Skeletal muscle satellite cell (primary cell): Measurements from ENCODE around the gene RIC8B.

Experiments
- H3K27me3 ChIP-seq: 2 replicates; pipeline ENCODE4 v1.7.0; 2013; ENCODE audit warnings: low read length; ENCODE audit not compliant: control insufficient read depth, insufficient read depth
- H3K36me3 ChIP-seq: 2 replicates; pipeline ENCODE4 v1.7.0; 2013; ENCODE audit warnings: mild to moderate bottlenecking, control low read depth, low read length; ENCODE audit not compliant: insufficient read depth
- H3K4me1 ChIP-seq: 2 replicates; pipeline ENCODE4 v1.7.0; 2013; ENCODE audit warnings: low read length; ENCODE audit not compliant: control insufficient read depth, insufficient read depth
- H3K4me2 ChIP-seq: 2 replicates; pipeline ENCODE4 v1.7.0; 2013; ENCODE audit warnings: mild to moderate bottlenecking, low read length
- H3K4me3 ChIP-seq: 2 replicates; pipeline ENCODE4 v1.7.0; 2013; ENCODE audit warnings: low read length
- H3K9ac ChIP-seq: 2 replicates; pipeline ENCODE4 v1.7.0; 2013; ENCODE audit warnings: mild to moderate bottlenecking, low read depth, low read length, moderate library complexity
- H3K9me3 ChIP-seq: replicated peaks from 2 replicates; pipeline ENCODE4 v1.7.0; 2013; ENCODE audit warnings: mild to moderate bottlenecking, control low read depth, low read length

RIC8B gene

DNA sequence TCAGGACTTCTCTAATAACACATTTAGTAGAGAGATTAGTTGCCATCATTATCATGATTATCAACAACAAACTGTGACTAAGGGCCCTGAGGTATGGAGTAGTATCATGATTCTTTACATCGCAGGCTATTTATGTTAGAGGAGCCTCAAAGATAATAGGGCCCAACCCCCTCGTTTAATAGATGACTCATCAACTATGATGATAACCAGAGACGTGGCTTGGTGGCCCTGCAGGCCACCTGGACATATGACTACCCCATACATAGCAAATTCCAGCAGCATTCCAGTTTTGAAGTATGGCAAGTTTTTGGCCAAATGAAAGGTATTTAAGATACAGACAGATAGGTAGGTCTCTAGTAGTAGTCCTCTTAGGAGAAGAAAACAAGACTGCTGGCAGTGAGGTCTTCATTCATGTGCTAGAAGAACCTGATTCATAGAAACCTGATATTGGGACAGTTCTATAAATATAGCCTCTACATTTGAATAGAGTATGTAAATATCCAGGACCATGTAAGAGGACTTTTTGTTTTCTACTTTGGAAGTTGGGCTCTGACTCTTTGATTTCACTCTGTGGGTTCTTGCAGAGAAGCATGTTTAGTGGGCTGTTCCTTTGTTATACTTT, 5.6 kb downstream of the RIC8B start:
- H3K36me3 ChIP-seq: peaks cover 13% of the 10 kb centered on the region

DNA sequence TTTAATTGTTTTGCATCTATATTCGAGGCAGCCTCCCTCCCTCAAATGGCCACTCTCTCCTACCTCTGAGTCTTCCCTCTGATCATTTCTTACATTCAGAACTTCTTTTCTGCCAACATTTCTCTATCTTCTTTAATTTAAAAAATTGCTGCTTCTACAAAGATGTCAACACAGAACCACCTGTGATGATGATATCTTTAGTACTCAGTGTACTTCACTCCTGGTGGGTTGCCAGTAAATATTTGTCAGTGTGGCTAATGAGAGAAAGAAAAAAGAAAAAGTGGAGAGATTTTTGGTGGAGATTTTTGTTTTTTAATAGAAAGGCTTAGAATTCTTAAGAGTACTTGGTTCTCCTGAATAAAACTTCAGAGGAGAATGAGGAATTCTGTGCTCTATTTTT, 8.1 kb downstream of the RIC8B start:
- H3K9ac ChIP-seq: no peak overlapping the region
- no peaks in the 10 kb centered on the region for H3K9me3 ChIP-seq
- no peaks in the 10 kb centered on the region for H3K27me3 ChIP-seq
- no peak overlapping the region for H3K4me2 ChIP-seq
- H3K36me3 ChIP-seq: peaks cover 15% of the 10 kb centered on the region
- H3K4me1 ChIP-seq: no peaks in the 10 kb centered on the region
- H3K4me3 ChIP-seq: no peak overlapping the region

More for the DNA sequence above, 5.6 kb downstream of the RIC8B start:
- H3K4me2 ChIP-seq: no peak overlapping the region
- peaks cover 7% of the 10 kb centered on the region for H3K4me1 ChIP-seq
- H3K9ac ChIP-seq: no peak overlapping the region
- H3K9me3 ChIP-seq: no peaks in the 10 kb centered on the region
- H3K27me3 ChIP-seq: no peaks in the 10 kb centered on the region
- no peak overlapping the region for H3K4me3 ChIP-seq

DNA sequence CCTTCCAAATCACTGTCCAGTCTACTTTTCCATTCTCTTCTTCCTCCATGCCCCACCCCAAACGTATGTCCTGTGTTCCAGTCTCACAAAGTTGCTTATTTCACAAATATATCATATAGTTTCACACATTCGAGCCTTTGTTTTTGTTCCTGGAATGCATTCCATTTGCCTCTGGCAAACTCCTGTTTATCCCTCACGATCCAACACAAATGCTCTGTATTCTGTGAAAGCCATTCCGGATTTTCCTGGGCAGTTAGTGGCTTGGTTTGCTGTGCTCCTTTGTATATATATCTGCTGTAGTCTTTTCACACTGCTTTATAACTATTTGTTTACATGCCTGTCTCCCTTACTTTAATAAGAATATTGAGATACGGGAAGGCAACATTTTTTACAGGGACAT, 9.0 kb downstream of the RIC8B start:
- Histone ChIP-seq H3K27me3 (no peaks in the 10 kb centered on the region), H3K9me3 (no peaks in the 10 kb centered on the region), H3K9ac (no peak overlapping the region), H3K36me3 (peaks cover 15% of the 10 kb centered on the region), H3K4me1 (no peaks in the 10 kb centered on the region), H3K4me3 (no peak overlapping the region), H3K4me2 (no peak overlapping the region)

DNA sequence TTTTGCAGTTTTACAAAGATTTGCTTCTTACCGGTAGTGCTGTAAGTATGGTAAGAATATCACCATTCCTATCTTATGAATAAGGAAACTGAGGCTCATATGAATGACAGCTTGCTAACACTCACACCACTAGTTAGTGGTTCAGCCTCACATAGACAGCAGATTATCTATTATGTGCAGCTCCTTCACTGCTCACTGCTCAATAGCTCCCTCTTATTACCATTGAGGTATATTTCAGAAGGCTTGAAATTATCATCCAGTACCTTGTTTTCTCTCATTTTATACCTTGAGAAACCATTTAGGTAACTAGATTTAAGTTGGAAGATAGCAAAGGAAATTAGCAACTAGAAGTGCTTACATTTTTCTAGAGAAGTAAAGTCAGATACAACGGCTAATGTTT, 15.5 kb downstream of the RIC8B start:
- no peak overlapping the region for H3K4me2 ChIP-seq
- H3K4me1 ChIP-seq: no peaks in the 10 kb centered on the region
- H3K9ac ChIP-seq: no peak overlapping the region
- H3K36me3 ChIP-seq: peaks cover 10% of the 10 kb centered on the region
- H3K27me3 ChIP-seq: no peaks in the 10 kb centered on the region
- no peaks in the 10 kb centered on the region for H3K9me3 ChIP-seq
- no peak overlapping the region for H3K4me3 ChIP-seq

DNA sequence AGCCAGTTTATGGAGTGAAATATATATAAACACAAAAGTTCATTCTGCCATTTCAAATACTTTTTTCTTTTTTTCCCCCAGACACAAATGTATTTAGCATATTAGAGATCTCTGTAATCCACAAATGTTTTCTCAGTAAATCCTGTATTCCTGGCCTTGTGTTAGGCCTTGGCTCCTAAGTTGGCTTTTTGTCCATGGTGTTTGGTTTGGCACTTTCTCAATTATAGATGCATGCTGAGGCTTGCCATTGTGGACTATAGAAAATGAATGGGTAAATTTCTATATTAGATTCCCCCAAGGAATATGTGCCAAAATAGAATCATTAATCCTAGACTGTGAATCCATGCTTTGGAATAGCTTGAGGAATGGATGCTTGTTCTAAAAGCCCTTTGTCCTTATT, 17.0 kb downstream of the RIC8B start:
- Histone ChIP-seq H3K4me1 (no peaks in the 10 kb centered on the region), H3K4me3 (no peak overlapping the region), H3K4me2 (no peak overlapping the region), H3K36me3 (peaks cover 7% of the 10 kb centered on the region), H3K27me3 (no peaks in the 10 kb centered on the region), H3K9ac (no peak overlapping the region), H3K9me3 (no peaks in the 10 kb centered on the region)

DNA sequence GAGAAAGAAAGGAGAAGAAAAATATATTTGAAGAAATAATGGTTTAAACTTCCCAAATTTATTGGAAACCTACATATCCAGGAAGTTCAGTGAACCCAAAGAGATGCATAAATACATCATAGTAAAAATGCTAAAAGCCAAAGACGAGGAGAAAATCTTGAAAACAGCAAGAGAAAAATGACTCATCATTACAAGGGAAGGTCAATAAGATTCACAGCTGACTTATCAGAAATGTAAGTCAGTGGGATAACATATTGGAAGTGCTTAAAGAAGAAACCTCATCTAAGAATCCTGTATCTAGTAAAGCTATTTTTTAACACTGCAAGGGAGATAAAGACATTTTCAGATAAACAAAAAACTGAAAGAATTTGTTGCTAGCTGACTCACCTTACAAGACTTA, 19.9 kb downstream of the RIC8B start:
- no peaks in the 10 kb centered on the region for H3K27me3 ChIP-seq
- H3K36me3 ChIP-seq: peaks cover 7% of the 10 kb centered on the region
- no peak overlapping the region for H3K9ac ChIP-seq
- no peaks in the 10 kb centered on the region for H3K9me3 ChIP-seq
- no peaks in the 10 kb centered on the region for H3K4me1 ChIP-seq
- H3K4me2 ChIP-seq: no peak overlapping the region
- H3K4me3 ChIP-seq: no peak overlapping the region

DNA sequence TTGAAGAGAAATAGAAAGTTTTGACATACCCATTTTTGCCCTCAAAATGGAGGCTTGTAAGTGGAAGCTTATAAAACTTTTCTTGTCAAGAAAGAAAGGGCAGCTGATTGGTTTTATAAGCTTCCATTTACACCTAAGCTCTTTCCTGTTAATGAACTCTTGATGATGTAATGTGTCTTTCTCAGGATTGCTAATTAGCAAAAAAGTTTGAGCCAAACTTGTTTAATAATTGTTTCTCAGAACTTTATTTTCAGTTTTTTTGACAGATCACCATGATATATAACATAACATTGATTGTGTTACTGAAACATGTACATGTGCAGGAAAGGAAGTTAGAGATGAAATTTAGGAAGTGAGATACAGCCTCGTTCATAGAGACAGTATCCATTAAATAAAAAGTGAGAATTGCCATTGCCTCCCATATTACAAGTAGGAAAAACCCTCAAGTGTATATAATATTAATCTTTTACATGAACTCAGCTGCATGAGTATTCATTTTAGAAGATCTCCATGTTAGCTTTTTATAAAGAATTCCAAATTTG, 26.8 kb downstream of the RIC8B start:
- H3K4me2 ChIP-seq: no peak overlapping the region
- H3K27me3 ChIP-seq: no peaks in the 10 kb centered on the region
- H3K9ac ChIP-seq: no peak overlapping the region
- no peaks in the 10 kb centered on the region for H3K9me3 ChIP-seq
- peaks cover 8% of the 10 kb centered on the region for H3K36me3 ChIP-seq
- H3K4me1 ChIP-seq: no peaks in the 10 kb centered on the region
- no peak overlapping the region for H3K4me3 ChIP-seq

DNA sequence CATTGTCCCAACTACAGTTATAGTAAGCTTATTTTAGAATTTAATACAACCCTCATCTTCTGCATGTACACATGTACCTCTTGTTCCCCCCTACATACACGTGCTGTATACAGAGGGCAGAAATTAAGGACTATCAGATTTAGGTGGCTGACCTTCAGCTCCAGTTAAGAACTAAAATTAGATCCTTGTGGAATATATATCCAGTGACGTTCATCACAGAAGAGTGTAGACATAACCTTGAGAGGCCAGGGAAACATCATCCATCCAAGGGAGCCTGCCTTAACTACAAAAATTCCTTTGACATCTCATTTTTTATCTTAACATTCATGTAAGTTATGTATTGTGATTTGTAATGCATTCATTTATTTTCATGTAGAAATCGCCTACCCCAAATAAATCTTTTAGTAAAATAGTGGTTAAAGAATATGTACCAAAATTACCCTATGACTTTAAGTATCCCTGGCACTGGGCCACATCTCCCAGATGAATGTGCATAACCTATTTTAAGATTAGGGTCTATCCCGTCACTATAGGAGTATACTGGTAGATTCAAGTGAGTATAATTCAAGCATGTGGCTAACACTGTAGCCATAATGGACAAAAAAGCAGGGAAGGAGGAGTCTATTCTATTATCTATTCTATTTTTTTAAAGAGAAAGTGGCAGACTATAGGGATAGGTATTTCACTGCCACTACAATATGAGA, 27.5 kb downstream of the RIC8B start:
- no peak overlapping the region for H3K9ac ChIP-seq
- no peaks in the 10 kb centered on the region for H3K4me1 ChIP-seq
- no peaks in the 10 kb centered on the region for H3K9me3 ChIP-seq
- H3K27me3 ChIP-seq: no peaks in the 10 kb centered on the region
- H3K4me3 ChIP-seq: no peak overlapping the region
- peaks cover 9% of the 10 kb centered on the region for H3K36me3 ChIP-seq
- H3K4me2 ChIP-seq: no peak overlapping the region

DNA sequence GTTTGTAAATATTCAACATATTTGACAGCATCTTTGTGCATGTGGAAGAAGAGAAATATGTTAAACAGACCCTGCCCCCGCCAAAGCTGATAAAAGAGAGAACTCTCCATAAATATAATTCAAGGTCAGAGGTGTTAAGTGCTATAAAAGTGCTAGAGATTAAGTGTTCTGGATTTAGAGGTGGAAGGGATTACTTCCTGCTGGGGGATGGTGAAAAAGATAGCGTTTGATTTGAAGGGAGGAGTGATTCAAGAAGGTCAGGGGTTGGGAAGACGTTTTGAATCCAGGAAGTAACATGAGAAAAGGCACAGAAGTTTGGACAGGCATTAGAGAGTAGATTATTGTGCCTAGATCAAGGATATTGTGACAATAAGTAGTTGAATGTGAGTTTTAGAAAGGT, 30.2 kb downstream of the RIC8B start:
- Histone ChIP-seq H3K4me3 (no peak overlapping the region), H3K4me1 (no peaks in the 10 kb centered on the region), H3K4me2 (no peak overlapping the region), H3K27me3 (no peaks in the 10 kb centered on the region), H3K36me3 (peaks cover 13% of the 10 kb centered on the region), H3K9ac (no peak overlapping the region), H3K9me3 (no peaks in the 10 kb centered on the region)

DNA sequence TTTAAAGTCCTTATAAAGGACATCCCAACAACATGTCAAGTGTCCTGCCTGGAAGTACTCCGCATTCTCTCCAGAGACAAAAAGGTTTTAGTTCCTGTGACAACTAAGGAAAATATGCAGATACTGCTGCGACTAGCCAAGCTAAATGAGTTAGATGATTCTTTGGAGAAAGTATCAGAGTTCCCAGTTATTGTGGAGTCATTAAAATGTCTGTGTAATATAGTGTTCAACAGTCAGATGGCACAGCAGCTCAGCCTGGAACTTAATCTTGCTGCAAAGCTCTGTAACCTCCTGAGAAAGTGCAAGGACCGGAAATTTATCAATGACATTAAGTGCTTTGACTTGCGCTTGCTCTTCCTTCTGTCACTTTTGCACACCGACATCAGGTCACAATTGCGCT, 40.2 kb downstream of the RIC8B start:
- Histone ChIP-seq H3K4me1 (no peaks in the 10 kb centered on the region), H3K4me3 (no peak overlapping the region), H3K9ac (no peak overlapping the region), H3K27me3 (no peaks in the 10 kb centered on the region), H3K36me3 (peaks cover 11% of the 10 kb centered on the region), H3K4me2 (no peak overlapping the region), H3K9me3 (no peaks in the 10 kb centered on the region)

DNA sequence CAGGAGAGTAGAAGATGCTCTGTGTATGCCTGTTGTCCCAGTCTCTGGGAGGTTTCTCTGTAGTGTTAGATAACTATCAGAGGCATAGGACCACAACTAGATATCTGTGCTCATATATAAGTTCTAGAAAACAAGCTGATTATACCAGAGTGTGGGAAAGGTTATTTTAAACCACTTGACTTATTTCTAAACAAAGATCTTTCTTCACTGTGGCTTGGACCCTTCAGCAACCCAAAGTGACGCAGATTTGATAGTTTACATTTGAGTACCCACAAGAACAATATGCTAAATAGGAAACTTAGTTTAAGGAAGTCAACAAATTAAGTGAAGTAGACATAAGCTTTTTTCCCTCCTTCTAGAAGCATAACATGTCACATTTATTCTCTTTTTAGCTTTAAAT, 41.3 kb downstream of the RIC8B start:
- Histone ChIP-seq H3K4me1 (no peaks in the 10 kb centered on the region), H3K9ac (no peak overlapping the region), H3K9me3 (no peaks in the 10 kb centered on the region), H3K4me2 (no peak overlapping the region), H3K27me3 (no peaks in the 10 kb centered on the region), H3K4me3 (no peak overlapping the region), H3K36me3 (peaks cover 15% of the 10 kb centered on the region)

DNA sequence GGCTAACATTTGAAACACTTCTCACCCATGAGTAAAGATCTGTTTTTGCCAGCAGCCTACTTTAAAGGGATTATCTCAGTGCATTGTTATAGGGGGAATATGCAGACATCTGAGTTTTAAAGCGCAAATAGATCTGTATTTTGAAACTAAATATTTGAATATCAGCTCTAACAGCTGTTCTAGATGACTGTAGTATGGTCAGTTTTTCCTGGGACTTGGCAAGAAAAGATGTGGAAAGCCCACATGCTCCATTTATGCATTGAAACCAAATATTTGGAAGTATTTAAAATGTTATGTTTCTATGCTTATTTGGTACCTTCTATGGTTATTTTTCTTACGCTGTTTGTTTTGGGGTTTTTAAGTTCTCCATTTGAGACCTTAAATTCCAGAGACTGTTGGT, 41.7 kb downstream of the RIC8B start:
- Histone ChIP-seq H3K4me3 (no peak overlapping the region), H3K9me3 (no peaks in the 10 kb centered on the region), H3K4me2 (no peak overlapping the region), H3K4me1 (no peaks in the 10 kb centered on the region), H3K9ac (no peak overlapping the region), H3K36me3 (peaks cover 15% of the 10 kb centered on the region), H3K27me3 (no peaks in the 10 kb centered on the region)
